ENCODE results near the gene DLK2. TPM values are rescaled to one million over a fixed set of nuclear protein-coding genes. Genes with fewer than 3 reads are reported as not detected.

Gene DLK2
- total RNA-seq, 4 donors from 2014 or later: not detected

DNA sequence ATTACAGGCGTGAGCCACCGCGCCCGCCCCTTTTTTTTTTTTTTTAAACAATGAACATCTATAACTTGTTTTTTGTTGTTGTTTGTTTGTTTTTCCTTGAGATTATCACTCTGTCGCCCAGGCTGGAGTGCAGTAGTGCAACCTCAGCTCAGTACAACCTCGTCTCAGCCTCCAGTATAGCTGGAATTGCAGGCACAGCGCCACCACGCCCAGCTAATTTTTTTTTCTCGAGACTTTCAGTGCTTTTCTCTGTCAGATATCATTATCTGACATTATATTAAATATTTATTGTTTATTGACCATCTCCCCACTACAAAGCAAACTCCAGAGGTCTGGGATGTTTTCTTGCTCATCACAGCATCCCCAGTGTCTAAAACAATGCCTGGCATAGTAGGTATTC is 2.3 kb upstream of the DLK2 start:
- peaks cover 0 to 21% (median 3%) of the 10 kb centered on the region in 4 donors for H3K4me1 ChIP-seq
- no peak for DNase-seq
- H3K4me3 ChIP-seq: no peak overlapping the region
- no peaks in the 10 kb centered on the region for H3K9me3 ChIP-seq
- TF ChIP-seq CTCF (IDR thresholded peaks at IDR 0.05): no peak
- TF ChIP-seq POLR2A (IDR thresholded peaks at IDR 0.05): no peak
- no peak overlapping the region for H3K27ac ChIP-seq
- peaks cover 0 to 6% of the 10 kb centered on the region in 2 donors for H3K27me3 ChIP-seq
- H3K36me3 ChIP-seq: peaks cover 0 to 5% (median 0%) of the 10 kb centered on the region in 3 donors

- Histone ChIP-seq H3K27me3 (peaks cover 0 to 6% of the 10 kb centered on the region in 2 donors), H3K27ac (peak overlapping the region in 1 of 4 donors; percentile 62), H3K36me3 (peaks cover 0 to 28% (median 0%) of the 10 kb centered on the region in 3 donors), H3K9me3 (no peaks in the 10 kb centered on the region), H3K4me3 (peak overlapping the region; percentile 33 to 61 (median 56)), H3K4me1 (peaks cover 0 to 21% (median 3%) of the 10 kb centered on the region in 4 donors)
- TF ChIP-seq CTCF (IDR thresholded peaks at IDR 0.05): peak in 2 of 6 experiments; percentile 3
- TF ChIP-seq POLR2A (IDR thresholded peaks at IDR 0.05): no peak
- peak; percentile 76 to 92 (median 89) for DNase-seq
These were observed 435 bp downstream of the DLK2 start for GRCh38 chr6:43454696-43455530.

- H3K9me3 ChIP-seq: no peaks in the 10 kb centered on the region
- peaks cover 0 to 6% of the 10 kb centered on the region in 2 donors for H3K27me3 ChIP-seq
- DNase-seq: no peak
- peaks cover 0 to 34% (median 0%) of the 10 kb centered on the region in 3 donors for H3K36me3 ChIP-seq
- no peak overlapping the region for H3K27ac ChIP-seq
- peak overlapping the region; percentile 33 to 61 (median 56) for H3K4me3 ChIP-seq
- peaks cover 0 to 21% (median 3%) of the 10 kb centered on the region in 4 donors for H3K4me1 ChIP-seq
- TF ChIP-seq POLR2A (IDR thresholded peaks at IDR 0.05): no peak
- peak; percentile 94 to 95 (median 94) for TF ChIP-seq CTCF (IDR thresholded peaks at IDR 0.05)
These were observed 1.1 kb downstream of the DLK2 start for GRCh38 chr6:43454290-43454695.

GRCh38 chr6:43453831-43454230 is 1.5 kb downstream of the DLK2 start:
- no peak for DNase-seq
- Histone ChIP-seq H3K27me3 (peaks cover 0 to 6% of the 10 kb centered on the region in 2 donors), H3K4me3 (no peak overlapping the region), H3K36me3 (peaks cover 0 to 39% (median 0%) of the 10 kb centered on the region in 3 donors), H3K27ac (no peak overlapping the region), H3K4me1 (peaks cover 0 to 21% (median 3%) of the 10 kb centered on the region in 4 donors), H3K9me3 (no peaks in the 10 kb centered on the region)
- TF ChIP-seq CTCF (IDR thresholded peaks at IDR 0.05): no peak
- TF ChIP-seq POLR2A (IDR thresholded peaks at IDR 0.05): no peak

- TF ChIP-seq POLR2A (IDR thresholded peaks at IDR 0.05) (no peak), CTCF (IDR thresholded peaks at IDR 0.05) (no peak)
- no peak for DNase-seq
- H3K27me3 ChIP-seq: peaks cover 0 to 6% of the 10 kb centered on the region in 2 donors
- H3K27ac ChIP-seq: no peak overlapping the region
- no peak overlapping the region for H3K4me3 ChIP-seq
- H3K4me1 ChIP-seq: peaks cover 0 to 21% (median 3%) of the 10 kb centered on the region in 4 donors
- peaks cover 0 to 42% (median 0%) of the 10 kb centered on the region in 3 donors for H3K36me3 ChIP-seq
- H3K9me3 ChIP-seq: no peaks in the 10 kb centered on the region
These were observed 2.5 kb downstream of the DLK2 start for GRCh38 chr6:43452896-43453295.
